HuH-7 (cell line): ENCODE measurements around the gene NUP62.
"Not testable (repeated sequence)": the region's sequence is repeated elsewhere in the genome, so short reads cannot be mapped to it uniquely, and the experiment has no call there.

Source experiments
- DNase-seq: peaks from one replicate; pipeline ENCODE4 v3.0.0; 2011; ENCODE audit warnings: low spot score

NUP62 gene

GRCh38 chr19:49924881-49925210 lies 4.5 kb downstream of the NUP62 start:
- DNase-seq = not testable (repeated sequence)

GRCh38 chr19:49924004-49924880 lies 5.1 kb downstream of the NUP62 start:
- no peak for DNase-seq

- DNase-seq = no peak
Measured at GRCh38 chr19:49923055-49924003, 6.0 kb downstream of the NUP62 start.

GRCh38 chr19:49921871-49922795 lies 7.2 kb downstream of the NUP62 start:
- no peak for DNase-seq

- no peak for DNase-seq
Measured at GRCh38 chr19:49920624-49921363, 8.5 kb downstream of the NUP62 start.

- DNase-seq = no peak
Measured at GRCh38 chr19:49918089-49918488, 11.2 kb downstream of the NUP62 start.

GRCh38 chr19:49916839-49917733 lies 12.2 kb downstream of the NUP62 start:
- no peak for DNase-seq

GRCh38 chr19:49915271-49915670 lies 14.0 kb downstream of the NUP62 start:
- DNase-seq = no peak

GRCh38 chr19:49913720-49914119 lies 15.6 kb downstream of the NUP62 start:
- no peak for DNase-seq

- DNase-seq = no peak
Measured at GRCh38 chr19:49912965-49913685, 16.2 kb downstream of the NUP62 start.

GRCh38 chr19:49911381-49912145 lies 17.7 kb downstream of the NUP62 start:
- DNase-seq = no peak

GRCh38 chr19:49910179-49910578 lies 19.1 kb downstream of the NUP62 start:
- no peak for DNase-seq

- DNase-seq = no peak
Measured at GRCh38 chr19:49908480-49909420, 20.6 kb downstream of the NUP62 start.

- no peak for DNase-seq
Measured at GRCh38 chr19:49907745-49908446, 21.4 kb downstream of the NUP62 start.

GRCh38 chr19:49906879-49907564 lies 22.3 kb downstream of the NUP62 start:
- DNase-seq = no peak

- DNase-seq = no peak
Measured at GRCh38 chr19:49904136-49904535, 25.2 kb downstream of the NUP62 start.
